HL-60 (cell line): Measurements from ENCODE around the gene IQSEC1.

ENCODE experiments used
- DNase-seq, 2 experiments: peaks; one replicate each; pipeline ENCODE4 v3.0.0-alpha.2; 2010 to 2020; ENCODE audit warnings: low read depth in 1 of 2, low spot score in 1 of 2
- H3K27ac ChIP-seq: fragments of 250-450 bp; sonication (Bioruptor Pico); replicated peaks from 2 replicates; pipeline ENCODE4 v1.5.1; 2020; ENCODE audit warnings: mild to moderate bottlenecking, moderate library complexity
- H3K27me3 ChIP-seq: fragments of 250-450 bp; sonication (Bioruptor Pico); 2 replicates; pipeline ENCODE4 v1.5.1; 2021; ENCODE audit warnings: mild to moderate bottlenecking, moderate library complexity; ENCODE audit not compliant: insufficient read depth, poor library complexity, severe bottlenecking
- H3K4me3 ChIP-seq: replicated peaks from 2 replicates; pipeline ENCODE4 v1.5.1; 2011; ENCODE audit warnings: mild to moderate bottlenecking, control low read depth, low read length; ENCODE audit not compliant: insufficient read depth
- GABPA ChIP-seq: IDR thresholded peaks from 2 replicates; pipeline ENCODE4 v1.6.1; 2012; ENCODE audit warnings: low read depth
- POLR2AphosphoS5 ChIP-seq: IDR thresholded peaks from 2 replicates; pipeline ENCODE4 v1.6.1; 2012; ENCODE audit warnings: low read depth
- REST ChIP-seq: IDR thresholded peaks from 2 replicates; pipeline ENCODE4 v1.6.1; 2012; ENCODE audit warnings: low read depth; ENCODE audit not compliant: insufficient replicate concordance
- SPI1 ChIP-seq: IDR thresholded peaks from 2 replicates; pipeline ENCODE4 v1.6.1; 2012; ENCODE audit warnings: low read depth, mild to moderate bottlenecking, borderline replicate concordance
- TF ChIP-seq, protein P1 (sequence below): IDR thresholded peaks from one replicate; pipeline ENCODE4 v1.5.1; 2011; ENCODE audit warnings: low read length, control low read depth, inconsistent platforms; ENCODE audit not compliant: insufficient read depth

Gene IQSEC1

GRCh38 chr3:13013994-13014754 lies 59.1 kb downstream of the IQSEC1 start:
- H3K27ac ChIP-seq, result no peak overlapping the region

DNA sequence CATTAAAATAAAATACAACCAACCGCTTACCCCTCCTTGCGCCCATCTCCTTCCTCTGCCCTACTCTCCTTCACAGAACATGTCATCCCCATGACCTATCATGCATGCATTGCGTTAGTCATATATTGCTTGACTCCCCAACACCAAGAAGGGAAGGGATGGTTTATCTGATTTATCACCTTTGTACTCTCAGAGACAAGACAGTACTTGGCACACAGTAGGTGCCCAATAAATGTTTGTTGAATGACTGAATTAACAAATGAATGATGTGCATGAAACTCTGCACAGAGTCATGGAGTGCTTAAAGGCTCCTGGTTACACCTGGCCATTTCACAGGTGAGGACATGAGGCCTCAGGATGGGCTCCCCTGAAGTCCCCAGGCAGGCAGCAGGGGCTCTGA lies 59.7 kb downstream of the IQSEC1 start:
- Histone ChIP-seq H3K4me3 (no peak overlapping the region), H3K27me3 (no peaks in the 10 kb centered on the region), H3K27ac (no peak overlapping the region)
- no peak for DNase-seq
- TF ChIP-seq, protein P1, sequence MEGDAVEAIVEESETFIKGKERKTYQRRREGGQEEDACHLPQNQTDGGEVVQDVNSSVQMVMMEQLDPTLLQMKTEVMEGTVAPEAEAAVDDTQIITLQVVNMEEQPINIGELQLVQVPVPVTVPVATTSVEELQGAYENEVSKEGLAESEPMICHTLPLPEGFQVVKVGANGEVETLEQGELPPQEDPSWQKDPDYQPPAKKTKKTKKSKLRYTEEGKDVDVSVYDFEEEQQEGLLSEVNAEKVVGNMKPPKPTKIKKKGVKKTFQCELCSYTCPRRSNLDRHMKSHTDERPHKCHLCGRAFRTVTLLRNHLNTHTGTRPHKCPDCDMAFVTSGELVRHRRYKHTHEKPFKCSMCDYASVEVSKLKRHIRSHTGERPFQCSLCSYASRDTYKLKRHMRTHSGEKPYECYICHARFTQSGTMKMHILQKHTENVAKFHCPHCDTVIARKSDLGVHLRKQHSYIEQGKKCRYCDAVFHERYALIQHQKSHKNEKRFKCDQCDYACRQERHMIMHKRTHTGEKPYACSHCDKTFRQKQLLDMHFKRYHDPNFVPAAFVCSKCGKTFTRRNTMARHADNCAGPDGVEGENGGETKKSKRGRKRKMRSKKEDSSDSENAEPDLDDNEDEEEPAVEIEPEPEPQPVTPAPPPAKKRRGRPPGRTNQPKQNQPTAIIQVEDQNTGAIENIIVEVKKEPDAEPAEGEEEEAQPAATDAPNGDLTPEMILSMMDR, result no peak
- TF ChIP-seq POLR2AphosphoS5 (no peak), REST (no peak), GABPA (no peak), SPI1 (no peak)

More at GRCh38 chr3:13013994-13014754, 59.1 kb downstream of the IQSEC1 start:
- H3K27me3 ChIP-seq, result no peaks in the 10 kb centered on the region
- DNase-seq, result no peak
- TF ChIP-seq, protein P1, result no peak
- TF ChIP-seq GABPA (no peak), REST (no peak), SPI1 (no peak), POLR2AphosphoS5 (no peak)
- H3K4me3 ChIP-seq, result no peak overlapping the region

GRCh38 chr3:13013151-13013561 lies 60.1 kb downstream of the IQSEC1 start:
- TF ChIP-seq, protein P1, result no peak
- TF ChIP-seq SPI1 (no peak), REST (no peak), POLR2AphosphoS5 (no peak), GABPA (no peak)
- no peak overlapping the region for H3K4me3 ChIP-seq
- no peak for DNase-seq
- H3K27me3 ChIP-seq, result no peaks in the 10 kb centered on the region
- H3K27ac ChIP-seq, result no peak overlapping the region; the same call in 1 of the 2 replicates
